GM12878 (cell line): ENCODE results near the gene ATP13A4. TPM values are rescaled to one million over a fixed set of nuclear protein-coding genes. Genes with fewer than 3 reads are reported as not detected.

ENCODE experiments used
- ATAC-seq: fragments of 200-7000 bp; cut with Tn5 transposase; 3 replicates; pipeline ENCODE4 v1.9.1; 2020; ENCODE audit warnings: mild to moderate bottlenecking, moderate library complexity
- BruUV-seq: library from RNA; stranded (reverse); fragments of 400-500 nt; replicated peaks from 2 replicates; lab custom pipeline; 2021; lab: Mats Ljungman, UMichigan
- CTCF ChIA-PET: fragments of 300-600 bp; sonication (Branson Sonifier 250); formaldehyde crosslinking; extraction: SDS; loops from one replicate; lab custom pipeline; 2021; ENCODE audit warnings: inconsistent platforms; lab: Yijun Ruan, JAX
- POLR2A ChIA-PET: fragments of 350-600 bp; formaldehyde crosslinking; extraction: SDS; loops from one replicate; lab custom pipeline; 2021; ENCODE audit warnings: inconsistent platforms; lab: Charles Lee
- RAD21 ChIA-PET: fragments of 300-600 bp; sonication (Branson Sonifier 250); formaldehyde crosslinking; loops from one replicate; lab custom pipeline; 2023; ENCODE audit warnings: antibody characterized with exemption; ENCODE audit not compliant: unreplicated experiment; lab: Charles Lee
- SMC1A ChIA-PET: fragments of 300-600 bp; sonication (Branson Sonifier 250); formaldehyde crosslinking; loops from one replicate; lab custom pipeline; 2023; ENCODE audit not compliant: unreplicated experiment, uncharacterized antibody; lab: Charles Lee
- DNase-seq: peaks from one replicate; pipeline ENCODE4 v3.0.0-alpha.2; 2011; ENCODE audit warnings: low read depth, low spot score
- FAIRE-seq: peaks from 3 replicates; lab custom pipeline; 2011; peaks lifted over from hg19 to GRCh38; lab: Jason Lieb, UNC
- H2AFZ ChIP-seq: 2 replicates; pipeline ENCODE4 v1.6.0; 2011; ENCODE audit warnings: low read depth, low read length, control low read depth; ENCODE audit not compliant: control insufficient read depth
- H3K27ac ChIP-seq: 2 replicates; pipeline ENCODE4 v1.5.1; 2011; ENCODE audit warnings: control low read depth; ENCODE audit not compliant: control insufficient read depth, insufficient read depth
- H3K27me3 ChIP-seq, 2 experiments: replicated peaks in 1 of 2; 2 replicates each; pipeline versions ENCODE4 v1.6.0 to v1.6.1; 2011; ENCODE audit warnings: low read length in 1 of 2; ENCODE audit not compliant: control insufficient read depth in 2 of 2, insufficient read depth in 2 of 2
- H3K36me3 ChIP-seq, 2 experiments: 2 replicates each; pipeline ENCODE4 v1.5.1; 2011; ENCODE audit warnings: low read length in 1 of 2; ENCODE audit not compliant: control insufficient read depth in 2 of 2, insufficient read depth in 2 of 2
- H3K4me1 ChIP-seq: 2 replicates; pipeline ENCODE4 v1.6.1; 2011; ENCODE audit warnings: mild to moderate bottlenecking, low read length, moderate library complexity, mixed read lengths; ENCODE audit not compliant: control insufficient read depth, insufficient read depth
- H3K4me2 ChIP-seq: 2 replicates; pipeline ENCODE4 v1.6.0; 2011; ENCODE audit warnings: control low read depth; ENCODE audit not compliant: control insufficient read depth, insufficient read depth
- H3K4me3 ChIP-seq: fragments of 200-600 bp; sonication (generic); 2 replicates; pipeline ENCODE4 v1.5.1; 2016
- H3K79me2 ChIP-seq: 2 replicates; pipeline ENCODE4 v1.6.0; 2011; ENCODE audit warnings: low read length; ENCODE audit not compliant: control insufficient read depth, insufficient read depth
- H3K9ac ChIP-seq: 2 replicates; pipeline ENCODE4 v1.8.0; 2011; ENCODE audit warnings: low read length, control low read depth, mixed read lengths; ENCODE audit not compliant: control insufficient read depth, insufficient read depth
- H3K9me3 ChIP-seq: replicated peaks from 3 replicates; pipeline ENCODE4 v1.5.1; 2011; ENCODE audit warnings: mild to moderate bottlenecking, low read length; ENCODE audit not compliant: control insufficient read depth, insufficient read depth
- H4K20me1 ChIP-seq: 2 replicates; pipeline ENCODE4 v1.6.0; 2011; ENCODE audit not compliant: control insufficient read depth, insufficient read depth
- BCL3 ChIP-seq: IDR thresholded peaks from 2 replicates; pipeline ENCODE4 v1.6.1; 2011; ENCODE audit warnings: borderline replicate concordance, low read depth, mild to moderate bottlenecking, moderate library complexity, low read length; ENCODE audit not compliant: insufficient read depth, poor library complexity, severe bottlenecking
- CBX5 ChIP-seq: sonication (generic); IDR thresholded peaks from 2 replicates; pipeline ENCODE4 v1.6.1; 2016; ENCODE audit warnings: low read depth, moderate library complexity, mild to moderate bottlenecking, inconsistent platforms
- CEBPB ChIP-seq, 2 experiments: fragments of 150-350 bp in 1 of 2; IDR thresholded peaks; 2 replicates each; pipeline ENCODE4 v1.6.1; 2012 to 2014; ENCODE audit warnings: low read depth in 2 of 2, low read length in 2 of 2, borderline replicate concordance in 1 of 2, inconsistent platforms in 1 of 2
- EGR1 ChIP-seq, 2 experiments: IDR thresholded peaks; 1 replicate in 1 of 2; 2 replicates in 1 of 2; pipeline ENCODE4 v1.6.1; 2011 to 2012; ENCODE audit warnings: low read depth in 2 of 2, low read length in 2 of 2, borderline replicate concordance in 1 of 2, mild to moderate bottlenecking in 1 of 2, moderate library complexity in 1 of 2
- FOXM1 ChIP-seq: IDR thresholded peaks from 2 replicates; pipeline ENCODE4 v1.6.1; 2012; ENCODE audit warnings: low read depth, mild to moderate bottlenecking, inconsistent platforms, low read length, moderate library complexity
- IRF4 ChIP-seq: IDR thresholded peaks from 2 replicates; pipeline ENCODE4 v1.6.1; 2011; ENCODE audit warnings: low read depth, low read length
- IRF5 ChIP-seq: fragments of 450-650 bp; IDR thresholded peaks from 2 replicates; pipeline ENCODE4 v1.6.1; 2017; ENCODE audit warnings: borderline replicate concordance
- LARP7 ChIP-seq: fragments of 450-650 bp; IDR thresholded peaks from 2 replicates; pipeline ENCODE4 v1.6.1; 2017; ENCODE audit warnings: mild to moderate bottlenecking
- MEF2B ChIP-seq: fragments of 450-650 bp; IDR thresholded peaks from 2 replicates; pipeline ENCODE4 v1.6.1; 2018; ENCODE audit warnings: mild to moderate bottlenecking, moderate library complexity; ENCODE audit not compliant: partially characterized antibody, poor library complexity, severe bottlenecking
- NBN ChIP-seq: fragments of 450-650 bp; IDR thresholded peaks from 2 replicates; pipeline ENCODE4 v1.6.1; 2016
- POU2F2 ChIP-seq: IDR thresholded peaks from 3 replicates; pipeline ENCODE4 v1.6.1; 2011; ENCODE audit warnings: low read depth, mild to moderate bottlenecking, low read length, borderline replicate concordance
- RAD21 ChIP-seq: IDR thresholded peaks from 2 replicates; pipeline ENCODE4 v1.6.1; 2011; ENCODE audit warnings: mild to moderate bottlenecking, low read depth, low read length, moderate library complexity; ENCODE audit not compliant: insufficient read depth
- RAD51 ChIP-seq: fragments of 450-650 bp; IDR thresholded peaks from 2 replicates; pipeline ENCODE4 v1.6.1; 2016; ENCODE audit warnings: moderate library complexity, mild to moderate bottlenecking, inconsistent platforms
- RB1 ChIP-seq: fragments of 450-650 bp; formaldehyde crosslinking; IDR thresholded peaks from 2 replicates; pipeline ENCODE4 v1.6.1; 2017; ENCODE audit warnings: mild to moderate bottlenecking, borderline replicate concordance
- STAT1 ChIP-seq: fragments of 450-650 bp; conservative IDR thresholded peaks from 2 replicates; pipeline ENCODE4 v1.6.1; 2014; ENCODE audit warnings: antibody characterized with exemption, mild to moderate bottlenecking
- STAT3 ChIP-seq: IDR thresholded peaks from 2 replicates; pipeline ENCODE4 v1.6.1; 2011; ENCODE audit warnings: low read depth, low read length, improper control_type of control experiment
- TCF7 ChIP-seq: IDR thresholded peaks from 2 replicates; pipeline ENCODE4 v1.6.1; 2014; ENCODE audit warnings: antibody characterized with exemption, borderline replicate concordance
- WRNIP1 ChIP-seq: IDR thresholded peaks from 2 replicates; pipeline ENCODE4 v1.6.1; 2011; ENCODE audit warnings: low read depth, low read length, improper control_type of control experiment, borderline replicate concordance
- WGBS: methylation state at CpG from one replicate; pipeline ENCODE4 v1.1.6; 2016; ENCODE audit warnings: low lambda C conversion rate; ENCODE audit not compliant: insufficient replicate concordance, insufficient coverage; ENCODE audit errors: missing lambda C conversion rate; 5-methylcytosine and 5-hydroxymethylcytosine counted together
- in situ Hi-C: fragments of 300-500 bp; cut with MboI; formaldehyde crosslinking; loops from 9 replicates; pipeline ENCODE4 v1.14.3; 2018; ENCODE audit warnings: mixed read lengths
- intact Hi-C: fragments of 100-400 bp; cut with micrococcal nuclease; formaldehyde crosslinking; loops from one replicate; pipeline ENCODE4 v1.14.2; 2022; ENCODE audit not compliant: unreplicated experiment
- polyA plus RNA-seq, 11 experiments: library from polyadenylated mRNA; depleted of rRNA in 4 of 11; unstranded in 6 of 11; stranded (reverse) in 5 of 11; fragments of >200 nt; fragmentation: Nextera tagmentation in 4 of 11; fragmentation: Illumina TruSeq in 1 of 11; extraction: Ambion mirVana in 4 of 11; extraction: Trizol in 1 of 11; gene quantifications; 1 replicate in 1 of 11; 2 replicates in 10 of 11; pipeline versions ENCODE4 v1.2.1 to v1.2.3, GENCODE V29; 2011 to 2016; ENCODE audit warnings: inconsistent platforms in 2 of 11, missing spikeins in 2 of 11, low read depth in 1 of 11
- total RNA-seq, 4 experiments: library from RNA; depleted of rRNA in 3 of 4; stranded (reverse); fragments of >200 nt in 3 of 4; fragmentation: Illumina TruSeq in 1 of 4; extraction: Trizol in 1 of 4; gene quantifications; 2 replicates each; pipeline versions ENCODE4 v1.2.1 to v1.2.3, GENCODE V29; 2013 to 2021
- TF ChIP-seq, protein P1 (sequence below): IDR thresholded peaks from 2 replicates; pipeline ENCODE4 v1.6.1; 2012; ENCODE audit warnings: mild to moderate bottlenecking, low read depth, low read length

The ATP13A4 gene
- total and polyA plus RNA-seq, 10 of the 15 experiments (the other 5 are each of a cell fraction or from before 2014, with no cell fraction given) = 0.29 to 1.7 (median 1.0) TPM; not detected in 1

- FAIRE-seq = no peak
- Histone ChIP-seq H4K20me1 (no peaks in the 10 kb centered on the region), H3K27me3 (no peaks in the 10 kb centered on the region), H3K79me2 (no peaks in the 10 kb centered on the region), H2AFZ (no peak overlapping the region), H3K9me3 (no peaks in the 10 kb centered on the region), H3K27ac (no peak overlapping the region), H3K4me3 (no peak overlapping the region), H3K4me2 (no peak overlapping the region), H3K36me3 (no peaks in the 10 kb centered on the region), H3K4me1 (no peaks in the 10 kb centered on the region), H3K9ac (no peak overlapping the region)
- ChIA-PET CTCF (interaction anchor here (1.1 kb wide), 1 partner anchor 12 kb away, joined by 3 read pairs; no protein-coding TSS in a partner anchor), SMC1A (interaction anchor here (0.9 kb wide), 1 partner anchor 12 kb away, joined by 3 read pairs; no protein-coding TSS in a partner anchor), POLR2A (no interaction called here), RAD21 (no interaction called here)
- WGBS = 0% methylated on average over 1 of the region's 1 CpG
- no peak for DNase-seq
- intact Hi-C loops = no loop called here
- in situ Hi-C loops = no loop called here
- BruUV-seq = no TSS peak
- ATAC-seq = no peak
- TF ChIP-seq BCL3 (no peak), STAT3 (no peak), CEBPB (IDR thresholded peaks at IDR 0.05; ENCODE audit: borderline replicate concordance in 1 of 2, low read depth in 2 of 2, low read length in 2 of 2) (no peak), WRNIP1 (no peak), RAD51 (no peak), FOXM1 (no peak), CBX5 (no peak), TCF7 (no peak), IRF5 (no peak), RAD21 (no peak), NBN (no peak), STAT1 (no peak), IRF4 (no peak), EGR1 (IDR thresholded peaks at IDR 0.05; ENCODE audit: borderline replicate concordance in 1 of 2, low read depth in 2 of 2, low read length in 2 of 2) (no peak), LARP7 (no peak), MEF2B (no peak), RB1 (no peak), POU2F2 (no peak)
- TF ChIP-seq, protein P1, sequence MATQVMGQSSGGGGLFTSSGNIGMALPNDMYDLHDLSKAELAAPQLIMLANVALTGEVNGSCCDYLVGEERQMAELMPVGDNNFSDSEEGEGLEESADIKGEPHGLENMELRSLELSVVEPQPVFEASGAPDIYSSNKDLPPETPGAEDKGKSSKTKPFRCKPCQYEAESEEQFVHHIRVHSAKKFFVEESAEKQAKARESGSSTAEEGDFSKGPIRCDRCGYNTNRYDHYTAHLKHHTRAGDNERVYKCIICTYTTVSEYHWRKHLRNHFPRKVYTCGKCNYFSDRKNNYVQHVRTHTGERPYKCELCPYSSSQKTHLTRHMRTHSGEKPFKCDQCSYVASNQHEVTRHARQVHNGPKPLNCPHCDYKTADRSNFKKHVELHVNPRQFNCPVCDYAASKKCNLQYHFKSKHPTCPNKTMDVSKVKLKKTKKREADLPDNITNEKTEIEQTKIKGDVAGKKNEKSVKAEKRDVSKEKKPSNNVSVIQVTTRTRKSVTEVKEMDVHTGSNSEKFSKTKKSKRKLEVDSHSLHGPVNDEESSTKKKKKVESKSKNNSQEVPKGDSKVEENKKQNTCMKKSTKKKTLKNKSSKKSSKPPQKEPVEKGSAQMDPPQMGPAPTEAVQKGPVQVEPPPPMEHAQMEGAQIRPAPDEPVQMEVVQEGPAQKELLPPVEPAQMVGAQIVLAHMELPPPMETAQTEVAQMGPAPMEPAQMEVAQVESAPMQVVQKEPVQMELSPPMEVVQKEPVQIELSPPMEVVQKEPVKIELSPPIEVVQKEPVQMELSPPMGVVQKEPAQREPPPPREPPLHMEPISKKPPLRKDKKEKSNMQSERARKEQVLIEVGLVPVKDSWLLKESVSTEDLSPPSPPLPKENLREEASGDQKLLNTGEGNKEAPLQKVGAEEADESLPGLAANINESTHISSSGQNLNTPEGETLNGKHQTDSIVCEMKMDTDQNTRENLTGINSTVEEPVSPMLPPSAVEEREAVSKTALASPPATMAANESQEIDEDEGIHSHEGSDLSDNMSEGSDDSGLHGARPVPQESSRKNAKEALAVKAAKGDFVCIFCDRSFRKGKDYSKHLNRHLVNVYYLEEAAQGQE = no peak
These were observed 10.4 kb downstream of the ATP13A4 start for GRCh38 chr3:193544289-193544688.
